Measurements from ENCODE around the gene FOXD4. TPM values are rescaled to one million over a fixed set of nuclear protein-coding genes. Genes with fewer than 3 reads are reported as not detected.
A peak's percentile ranks its signal among the peaks of the same experiment; 100 is the strongest.
"Not testable (repeated sequence)": the region's sequence is repeated elsewhere in the genome, so short reads cannot be mapped to it uniquely, and the experiment has no call there.

The FOXD4 gene
- total and polyA plus RNA-seq, 5 experiments from 2014 or later: 0.60 TPM; not detected in 4

DNA sequence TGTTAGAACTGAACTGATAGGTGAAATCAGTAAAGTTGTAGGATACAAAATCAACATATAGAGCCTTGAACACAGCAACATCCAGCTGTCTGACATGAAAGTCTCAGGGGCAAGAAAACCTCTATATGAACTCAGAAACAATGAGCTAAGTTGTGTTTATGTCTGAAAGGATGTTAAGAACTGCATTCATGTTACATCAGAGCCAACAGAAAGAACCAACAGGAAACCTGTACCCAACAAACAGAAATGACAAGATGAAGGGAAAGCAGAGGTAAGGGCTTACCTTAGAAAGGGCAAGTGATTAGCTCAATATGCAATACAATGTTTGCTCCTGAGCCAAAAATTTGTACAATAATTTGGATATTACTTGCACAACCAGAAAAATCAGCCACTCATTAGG, 31.5 kb downstream of the FOXD4 start:
- POLR2A ChIA-PET, H3K27me3 Mint-ChIP-seq, H3K4me3 Mint-ChIP-seq, H3K9me3 Mint-ChIP-seq, DNase-seq, H3K4me1 Mint-ChIP-seq, H3K36me3 Mint-ChIP-seq: not testable (repeated sequence)
- H3K27ac Mint-ChIP-seq: peak overlapping the region in 1 of 10 donors; percentile 44
- ATAC-seq: peak in 1 of 2 donors; percentile 63

DNA sequence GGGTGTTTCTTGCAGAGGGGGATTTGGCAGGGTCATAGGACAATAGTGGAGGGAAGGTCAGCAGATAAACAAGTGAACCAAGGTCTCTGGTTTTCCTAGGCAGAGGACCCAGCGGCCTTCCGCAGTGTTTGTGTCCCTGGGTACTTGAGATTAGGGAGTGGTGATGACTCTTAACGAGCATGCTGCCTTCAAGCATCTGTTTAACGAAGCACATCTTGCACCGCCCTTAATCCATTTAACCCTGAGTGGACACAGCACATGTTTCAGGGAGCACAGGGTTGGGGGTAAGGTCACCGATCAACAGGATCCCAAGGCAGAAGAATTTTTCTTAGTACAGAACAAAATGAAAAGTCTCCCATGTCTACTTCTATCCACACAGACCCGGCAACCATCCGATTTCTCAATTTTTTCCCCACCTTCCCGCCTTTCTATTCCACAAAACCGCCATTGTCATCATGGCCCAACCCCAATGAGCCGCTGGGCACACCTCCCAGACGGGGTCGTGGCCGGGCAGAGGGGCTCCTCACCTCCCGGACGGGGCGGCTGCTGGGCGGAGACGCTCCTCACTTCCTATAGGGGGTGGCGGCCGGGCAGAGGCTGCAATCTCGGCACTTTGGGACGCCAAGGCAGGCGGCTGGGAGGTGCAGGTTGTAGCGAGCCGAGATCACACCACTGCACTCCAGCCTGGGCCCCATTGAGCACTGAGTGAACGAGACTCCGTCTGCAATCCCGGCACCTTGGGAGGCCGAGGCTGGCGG, 35.1 kb downstream of the FOXD4 start:
- H3K4me1 Mint-ChIP-seq, H3K36me3 Mint-ChIP-seq, DNase-seq, H3K27ac Mint-ChIP-seq, POLR2A ChIA-PET, H3K27me3 Mint-ChIP-seq, H3K9me3 Mint-ChIP-seq, ATAC-seq, H3K4me3 Mint-ChIP-seq: not testable (repeated sequence)

DNA sequence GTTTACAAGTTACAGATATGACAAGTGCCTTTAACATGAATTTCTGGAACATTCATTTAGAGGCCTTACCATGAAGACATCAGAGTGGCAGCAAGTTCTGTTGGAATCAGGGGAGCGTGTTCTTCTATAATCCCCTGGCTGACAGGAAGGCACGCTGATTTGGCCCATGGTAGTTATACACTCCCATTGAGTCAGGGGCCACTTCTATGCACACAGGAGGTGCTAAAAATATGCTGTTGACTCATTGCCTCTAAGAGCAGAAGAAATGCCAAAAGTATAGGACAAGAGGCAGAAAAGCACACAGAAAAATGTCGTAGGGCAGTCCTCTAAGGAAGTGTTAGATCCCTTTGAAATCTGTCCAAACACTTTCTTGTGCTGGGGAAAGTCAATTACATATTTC, 39.9 kb downstream of the FOXD4 start:
- POLR2A ChIA-PET, H3K27ac Mint-ChIP-seq, H3K27me3 Mint-ChIP-seq: not testable (repeated sequence)

DNA sequence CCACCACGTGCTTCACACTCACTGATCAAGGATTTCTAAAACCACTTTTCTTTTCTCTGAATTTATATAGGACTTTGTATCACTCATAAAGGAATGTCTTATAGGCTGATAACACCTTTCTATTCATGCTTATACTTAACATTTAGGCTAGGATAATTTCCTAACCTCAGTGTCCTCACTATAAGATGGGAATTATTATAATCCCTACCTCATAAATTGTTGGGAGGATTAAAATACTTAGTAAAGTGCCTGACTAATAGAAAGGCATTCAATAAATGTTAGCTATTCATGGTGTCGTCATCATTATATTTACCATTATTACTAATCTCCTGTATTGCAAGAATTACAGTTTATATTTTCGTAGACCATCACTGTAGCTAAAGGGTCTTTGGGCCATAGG, 41.8 kb downstream of the FOXD4 start:
- H3K9me3 Mint-ChIP-seq, H3K4me3 Mint-ChIP-seq, H3K4me1 Mint-ChIP-seq, POLR2A ChIA-PET, H3K36me3 Mint-ChIP-seq, DNase-seq, ATAC-seq, H3K27ac Mint-ChIP-seq: not testable (repeated sequence)
- peaks cover 4 to 17% (median 8%) of the 10 kb centered on the region in 5 donors for H3K27me3 Mint-ChIP-seq

More for the DNA sequence above, 39.9 kb downstream of the FOXD4 start:
- not testable (repeated sequence) for H3K4me3 Mint-ChIP-seq, DNase-seq, H3K9me3 Mint-ChIP-seq, H3K36me3 Mint-ChIP-seq, H3K4me1 Mint-ChIP-seq, ATAC-seq

DNA sequence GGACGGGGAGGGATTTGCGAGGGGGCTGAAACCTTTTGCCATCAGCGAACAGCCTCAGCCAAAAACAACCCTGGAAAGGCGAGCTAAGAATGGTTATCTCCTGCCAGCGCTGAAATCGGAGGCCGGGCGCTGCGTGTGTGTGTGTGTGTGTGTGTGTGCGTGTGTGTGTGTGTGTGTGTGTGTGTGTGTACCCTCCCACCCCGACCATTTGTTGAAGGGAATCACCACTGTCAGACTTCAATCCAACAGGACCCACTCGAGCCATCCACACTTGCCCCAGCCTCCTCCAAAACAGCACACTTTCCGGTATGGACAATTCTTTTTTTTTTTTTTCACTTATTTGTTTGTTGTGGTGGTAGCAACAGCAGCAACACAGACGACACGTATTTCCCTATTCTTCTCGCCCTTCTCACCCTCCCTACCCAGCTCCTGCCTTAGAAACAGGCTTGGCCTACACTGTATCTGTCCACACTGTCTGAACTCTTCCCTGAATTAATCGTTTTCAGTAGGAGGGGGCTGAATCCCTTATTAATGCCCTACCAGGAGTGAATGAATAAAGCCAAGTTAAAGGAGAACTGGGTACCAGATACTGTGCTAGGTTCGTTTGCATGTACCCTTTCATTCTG, 44.2 kb downstream of the FOXD4 start:
- Mint-ChIP-seq H3K27me3 (peaks cover 4 to 17% (median 6%) of the 10 kb centered on the region in 5 donors), H3K27ac (peak overlapping the region in 1 of 10 donors; percentile 25), H3K4me3 (peak overlapping the region in 9 of 10 donors; percentile 67 to 79 (median 70))
- H3K9me3 Mint-ChIP-seq, DNase-seq, POLR2A ChIA-PET, H3K4me1 Mint-ChIP-seq, ATAC-seq, H3K36me3 Mint-ChIP-seq: not testable (repeated sequence)

DNA sequence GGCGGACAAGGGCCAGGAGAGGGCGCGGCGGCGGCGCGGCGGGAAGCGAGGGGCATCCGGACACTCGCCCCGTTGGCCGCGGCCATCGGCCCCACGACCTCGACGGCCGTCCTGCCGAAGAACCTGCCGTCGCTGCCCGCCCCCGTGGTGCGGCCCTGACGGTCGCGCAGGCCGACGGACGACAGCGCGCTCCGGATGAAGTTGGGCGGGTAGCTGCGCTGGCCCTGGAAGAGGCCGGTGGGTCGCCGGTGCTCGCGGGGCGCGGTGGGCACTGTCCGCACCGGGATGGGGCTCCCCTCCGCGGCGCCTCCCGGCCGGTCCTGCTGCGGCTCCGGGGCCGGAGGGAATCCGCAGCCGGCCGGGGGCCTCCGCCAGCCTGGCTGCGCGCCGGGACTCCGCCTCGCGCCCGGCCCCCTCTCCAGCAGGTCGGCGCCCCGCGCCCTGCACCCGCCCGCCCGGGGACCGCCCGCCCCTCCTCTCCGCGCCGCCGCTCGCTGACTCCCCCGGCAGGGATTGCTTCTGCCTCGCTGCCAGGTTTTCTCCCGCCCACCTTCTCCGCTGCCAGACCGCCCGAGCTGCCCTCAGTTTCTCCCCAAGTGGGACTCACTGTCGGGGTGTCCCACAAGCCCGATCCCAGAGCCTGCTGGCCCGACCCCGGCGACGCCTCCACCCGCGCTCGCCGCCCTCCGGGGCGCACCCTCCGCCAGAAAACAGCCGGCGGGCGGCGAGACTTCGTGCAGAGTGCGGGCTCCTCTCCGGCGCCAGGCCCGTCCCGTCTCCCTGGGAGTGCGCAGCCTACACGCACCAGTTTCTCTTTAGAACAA, 44.9 kb downstream of the FOXD4 start:
- peak; percentile 72 to 83 for ATAC-seq
- peaks cover 4 to 17% (median 6%) of the 10 kb centered on the region in 5 donors for H3K27me3 Mint-ChIP-seq
- H3K9me3 Mint-ChIP-seq: not testable (repeated sequence)

More for the DNA sequence above, 44.9 kb downstream of the FOXD4 start:
- H3K4me3 Mint-ChIP-seq: peak overlapping the region; percentile 55 to 81 (median 68)
- H3K27ac Mint-ChIP-seq, H3K36me3 Mint-ChIP-seq, H3K4me1 Mint-ChIP-seq, POLR2A ChIA-PET: not testable (repeated sequence)
- DNase-seq: peak in 7 of 10 donors; percentile 2 to 24 (median 16)

Other genes with a start within 250 kb of the FOXD4 start
- gene WASHC1, start 89.0 kb downstream of the FOXD4 start, total RNA-seq: 10 to 100 TPM; 35.2 to 36.0 TPM
- 1 to 10 TPM in 2 of 3 donors, under 1 TPM in 1; 0.56 to 2.4 (median 1.8) TPM for gene WASHC1, start 89.0 kb downstream of the FOXD4 start, polyA plus RNA-seq
- gene ZNG1A, start 60.6 kb upstream of the FOXD4 start, total RNA-seq: 10 to 100 TPM; 33.7 to 33.8 TPM
- 10 to 100 TPM; 16.8 to 29.9 (median 17.3) TPM for gene ZNG1A, start 60.6 kb upstream of the FOXD4 start, polyA plus RNA-seq
- gene DOCK8, start 96.4 kb upstream of the FOXD4 start, total RNA-seq: 100 to 1,000 TPM; 195 to 224 TPM
- gene DOCK8, start 96.4 kb upstream of the FOXD4 start, polyA plus RNA-seq: 10 to 100 TPM; 41.5 to 52.2 (median 45.7) TPM